Measurements from ENCODE around the gene SPATA16. TPM values are rescaled to one million over a fixed set of nuclear protein-coding genes. Genes with fewer than 3 reads are reported as not detected.
"Not testable (repeated sequence)": the region's sequence is repeated elsewhere in the genome, so short reads cannot be mapped to it uniquely, and the experiment has no call there.

SPATA16 gene
- total RNA-seq, 4 donors from 2014 or later = not detected

GRCh38 chr3:172869368-172869771, 271.7 kb downstream of the SPATA16 start:
- Histone ChIP-seq H3K36me3 (no peaks in the 10 kb centered on the region), H3K9me3 (no peaks in the 10 kb centered on the region), H3K27ac (no peak overlapping the region), H3K27me3 (no peaks in the 10 kb centered on the region), H3K4me3 (replicated peaks in 1 of 3) (no peak overlapping the region), H3K4me1 (no peaks in the 10 kb centered on the region)
- 47 to 59% methylated on average over 3 of the region's 3 CpGs for WGBS, 2 donors
- TF ChIP-seq CTCF (IDR thresholded peaks at IDR 0.05) (no peak), POLR2A (IDR thresholded peaks at IDR 0.05) (no peak)
- intact Hi-C loops (cut with DNase I) = no loop called here
- no peak for DNase-seq

- Histone ChIP-seq H3K36me3 (no peaks in the 10 kb centered on the region), H3K27ac (no peak overlapping the region), H3K4me3 (replicated peaks in 1 of 3) (no peak overlapping the region), H3K9me3 (no peaks in the 10 kb centered on the region), H3K4me1 (no peaks in the 10 kb centered on the region), H3K27me3 (no peaks in the 10 kb centered on the region)
- no peak for DNase-seq
- WGBS, 2 donors = 91 to 96% methylated on average over 2 of the region's 2 CpGs
- TF ChIP-seq CTCF (IDR thresholded peaks at IDR 0.05) (no peak), POLR2A (IDR thresholded peaks at IDR 0.05) (no peak)
- intact Hi-C loops (cut with DNase I) = no loop called here
These were observed 272.3 kb downstream of the SPATA16 start for GRCh38 chr3:172868582-172869200.

GRCh38 chr3:172866726-172867350, 274.2 kb downstream of the SPATA16 start:
- H3K27me3 ChIP-seq; H3K4me3 ChIP-seq (replicated peaks in 1 of 3); H3K36me3 ChIP-seq; H3K27ac ChIP-seq; intact Hi-C loops (cut with DNase I); H3K9me3 ChIP-seq; H3K4me1 ChIP-seq; DNase-seq: not testable (repeated sequence)
- 91 to 97% methylated on average over 8 to 10 of the region's 38 CpGs for WGBS, 2 donors

GRCh38 chr3:172859041-172859440, 282.0 kb downstream of the SPATA16 start:
- Histone ChIP-seq H3K4me1 (no peaks in the 10 kb centered on the region), H3K36me3 (no peaks in the 10 kb centered on the region), H3K27ac (no peak overlapping the region), H3K4me3 (replicated peaks in 1 of 3) (no peak overlapping the region), H3K27me3 (no peaks in the 10 kb centered on the region), H3K9me3 (no peaks in the 10 kb centered on the region)
- 81 to 89% methylated on average over 2 of the region's 2 CpGs for WGBS, 2 donors
- no peak for TF ChIP-seq CTCF (IDR thresholded peaks at IDR 0.05)
- intact Hi-C loops (cut with DNase I) = no loop called here
- DNase-seq = no peak

GRCh38 chr3:172856795-172857742, 284.0 kb downstream of the SPATA16 start:
- 60 to 72% methylated on average over 4 of the region's 4 CpGs for WGBS, 2 donors
- no peak overlapping the region for H3K27ac ChIP-seq

More at GRCh38 chr3:172856795-172857742, 284.0 kb downstream of the SPATA16 start:
- H3K9me3 ChIP-seq = no peaks in the 10 kb centered on the region
- H3K4me3 ChIP-seq (replicated peaks in 1 of 3) = no peak overlapping the region
- TF ChIP-seq CTCF (IDR thresholded peaks at IDR 0.05) (no peak), POLR2A (IDR thresholded peaks at IDR 0.05) (no peak)
- no peaks in the 10 kb centered on the region for H3K27me3 ChIP-seq
- no peaks in the 10 kb centered on the region for H3K36me3 ChIP-seq
- intact Hi-C loops (cut with DNase I) = no loop called here
- no peaks in the 10 kb centered on the region for H3K4me1 ChIP-seq
- peak in 1 of 2 donors; percentile 12 for DNase-seq

All from thyroid gland (tissue), 4 donors.